GM06990 (cell line): ENCODE measurements around the gene LRRC31.

Experiments used
- DNase-seq: peaks from one replicate; pipeline ENCODE4 v3.0.0-alpha.2; 2011; ENCODE audit not compliant: insufficient read length; ENCODE audit errors: extremely low read depth
- H3K27me3 ChIP-seq: replicated peaks from 2 replicates; pipeline ENCODE4 v1.6.0; 2011; ENCODE audit warnings: low read length; ENCODE audit not compliant: control insufficient read depth, insufficient read depth
- H3K36me3 ChIP-seq: 2 replicates; pipeline ENCODE4 v1.5.1; 2011; ENCODE audit warnings: low read length; ENCODE audit not compliant: control insufficient read depth, insufficient read depth
- H3K4me3 ChIP-seq: replicated peaks from 2 replicates; pipeline ENCODE4 v1.5.1; 2011; ENCODE audit warnings: low read depth, mild to moderate bottlenecking, control low read depth, low read length
- CTCF ChIP-seq: IDR thresholded peaks from 2 replicates; pipeline ENCODE4 v1.5.1; 2011; ENCODE audit warnings: low read length, control low read depth, mild to moderate bottlenecking, inconsistent platforms; ENCODE audit not compliant: insufficient read depth, poor library complexity, severe bottlenecking

Gene LRRC31

GRCh38 chr3:169871129-169871886, 1.6 kb upstream of the LRRC31 start:
- no peak for DNase-seq
- Histone ChIP-seq H3K27me3 (no peaks in the 10 kb centered on the region), H3K36me3 (no peaks in the 10 kb centered on the region), H3K4me3 (no peak overlapping the region)
- no peak for TF ChIP-seq CTCF

- TF ChIP-seq CTCF, result no peak
- Histone ChIP-seq H3K27me3 (no peaks in the 10 kb centered on the region), H3K36me3 (no peaks in the 10 kb centered on the region), H3K4me3 (no peak overlapping the region)
- DNase-seq, result no peak
These were observed 1.4 kb downstream of the LRRC31 start for GRCh38 chr3:169868369-169868768.

DNA sequence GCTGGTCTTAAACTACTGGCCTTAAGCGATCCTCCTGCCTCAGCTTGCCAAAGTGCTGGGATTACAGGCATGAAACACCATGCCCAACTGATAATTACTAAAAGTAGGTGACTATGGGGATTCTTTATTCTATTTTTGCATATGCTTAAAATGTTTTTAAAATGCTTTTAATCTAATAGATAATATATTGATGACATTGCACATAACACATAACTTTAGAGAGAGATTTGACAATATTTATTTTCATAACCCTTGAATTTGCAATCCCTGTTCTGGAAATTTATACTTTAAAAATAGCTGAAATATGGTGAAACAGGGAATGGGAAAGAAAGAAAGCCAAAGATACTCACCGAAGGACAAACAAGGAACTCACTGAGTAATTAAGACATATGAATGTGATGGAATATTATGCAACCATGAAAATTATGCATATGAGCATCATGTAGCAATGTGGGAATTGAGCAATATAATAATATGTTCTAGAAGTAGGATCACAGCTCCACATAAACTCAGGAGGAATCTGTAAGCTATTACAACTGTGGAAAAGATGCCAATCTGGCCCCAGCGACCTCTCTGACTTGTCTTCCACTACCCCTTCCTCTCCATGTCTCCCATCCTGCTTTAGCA, 2.0 kb downstream of the LRRC31 start:
- TF ChIP-seq CTCF, result no peak
- no peaks in the 10 kb centered on the region for H3K27me3 ChIP-seq
- H3K4me3 ChIP-seq, result no peak overlapping the region
- no peaks in the 10 kb centered on the region for H3K36me3 ChIP-seq
- no peak for DNase-seq

DNA sequence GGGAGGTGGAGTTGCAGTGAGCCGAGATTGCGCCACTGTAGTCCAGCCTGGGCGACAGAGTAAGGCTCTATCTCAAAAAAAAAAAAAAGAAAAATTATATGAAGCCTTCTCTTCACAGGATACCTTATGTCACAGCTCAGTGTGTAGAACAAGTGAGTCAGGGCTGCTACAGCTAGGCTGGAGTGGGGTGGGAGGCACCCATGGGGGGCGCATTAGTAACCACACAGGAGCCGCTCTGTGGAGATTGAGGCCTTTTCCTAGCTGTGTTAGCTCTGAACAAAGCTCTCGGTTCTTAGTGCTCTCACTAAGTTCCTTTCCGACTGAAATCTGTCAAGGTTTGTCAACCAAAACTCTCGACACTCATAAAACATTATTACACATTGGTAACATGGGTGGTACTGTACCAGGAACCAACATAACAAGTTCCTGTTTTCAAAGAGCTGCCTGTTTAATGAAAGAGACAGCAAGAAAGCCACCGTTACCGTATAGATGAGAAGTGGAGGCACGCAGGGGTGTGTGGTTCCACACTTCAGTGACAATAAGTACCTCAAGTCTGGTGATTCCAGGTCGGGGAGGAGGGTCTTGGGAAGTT, 4.5 kb downstream of the LRRC31 start:
- DNase-seq, result peak; percentile 14
- no peak for TF ChIP-seq CTCF
- no peaks in the 10 kb centered on the region for H3K36me3 ChIP-seq
- no peaks in the 10 kb centered on the region for H3K27me3 ChIP-seq
- no peak overlapping the region for H3K4me3 ChIP-seq

DNA sequence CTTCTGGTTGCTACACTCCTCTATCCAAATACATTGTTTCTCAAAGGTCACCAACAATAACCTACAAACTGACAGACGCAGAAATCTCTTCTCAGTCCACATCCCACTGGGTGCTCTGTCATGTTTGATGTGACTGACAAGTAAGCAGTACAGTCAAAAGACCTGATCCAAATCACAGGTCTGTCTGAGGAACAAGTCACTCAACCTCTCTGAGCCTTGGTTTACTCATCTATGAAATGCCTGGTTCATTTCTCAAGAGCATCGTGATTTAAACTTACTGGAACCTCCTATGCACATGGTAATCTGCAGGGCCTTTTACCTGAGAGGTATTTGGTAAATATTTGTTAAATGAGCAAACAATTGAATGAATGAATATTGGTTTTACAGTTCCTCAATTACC, 5.5 kb downstream of the LRRC31 start:
- no peaks in the 10 kb centered on the region for H3K27me3 ChIP-seq
- H3K4me3 ChIP-seq, result no peak overlapping the region
- no peak for TF ChIP-seq CTCF
- DNase-seq, result no peak
- H3K36me3 ChIP-seq, result no peaks in the 10 kb centered on the region
